A673 (cell line): ENCODE data around the gene TP53TG3.
"Not testable (repeated sequence)": the region's sequence is repeated elsewhere in the genome, so short reads cannot be mapped to it uniquely, and the experiment has no call there.

Experiments
- CTCF ChIP-seq: fragments of 300-800, 200-600 bp; sonication (generic); conservative IDR thresholded peaks from 2 replicates; pipeline ENCODE4 v1.5.1; 2017; ENCODE audit warnings: low read depth, mild to moderate bottlenecking, antibody characterized with exemption, low read length, moderate library complexity, mixed read lengths
- EZH2 ChIP-seq: fragments of 200-600 bp; sonication (generic); IDR thresholded peaks from 2 replicates; pipeline ENCODE4 v1.6.1; 2017; ENCODE audit warnings: borderline replicate concordance, low read depth, mild to moderate bottlenecking, mixed read lengths, antibody characterized with exemption, low read length; ENCODE audit not compliant: poor library complexity, severe bottlenecking

GRCh38 chr16:32632096-32632495 lies 43.9 kb downstream of the TP53TG3 start:
- TF ChIP-seq EZH2, CTCF: not testable (repeated sequence)
